H1 (cell line): Measurements from ENCODE around the gene PHOSPHO1. TPM values are rescaled to one million over a fixed set of nuclear protein-coding genes. Genes with fewer than 3 reads are reported as not detected.

Experiments used
- CREB1 ChIP-seq: IDR thresholded peaks from 2 replicates; pipeline ENCODE4 v1.6.1; 2012; ENCODE audit warnings: inconsistent platforms
- HDAC6 ChIP-seq: IDR thresholded peaks from one replicate; pipeline ENCODE4 v1.7.1; 2012; ENCODE audit warnings: low read depth, mild to moderate bottlenecking, inconsistent platforms, low read length, moderate library complexity
- JUN ChIP-seq: IDR thresholded peaks from 2 replicates; pipeline ENCODE4 v1.6.1; 2011; ENCODE audit warnings: low read depth, mild to moderate bottlenecking, improper control_type of control experiment, low read length
- SP4 ChIP-seq: IDR thresholded peaks from 2 replicates; pipeline ENCODE4 v1.6.1; 2012; ENCODE audit warnings: low read length, inconsistent platforms
- ZNF274 ChIP-seq: IDR thresholded peaks from 2 replicates; pipeline ENCODE4 v1.7.0; 2012; ENCODE audit warnings: low read length, borderline replicate concordance; ENCODE audit errors: extremely low read depth
- polyA plus RNA-seq, 7 experiments: library from polyadenylated mRNA; depleted of rRNA in 3 of 7; stranded (reverse) in 5 of 7; unstranded in 2 of 7; fragments of >200 nt in 5 of 7; fragments of 200-250 nt in 2 of 7; gene quantifications; 1 replicate in 5 of 7; 2 replicates in 1 of 7; 4 replicates in 1 of 7; pipeline versions ENCODE4 v1.2.1 to v1.2.3, GENCODE V29; 2011 to 2013; ENCODE audit warnings: missing spikeins in 2 of 7, mixed read lengths in 2 of 7
- total RNA-seq: library from RNA; stranded (reverse); fragmentation: NEBNext Ultra II Directional; extraction: Animal tissue kit (Norgen Biotek cat#: 25700); gene quantifications from 2 replicates; pipeline ENCODE4 v1.2.1, GENCODE V29; 2021

PHOSPHO1 gene
- total and polyA plus RNA-seq, 2 of the 8 experiments (the other 6 are each of a cell fraction or from before 2014, with no cell fraction given), result 0.34 to 0.45 TPM

GRCh38 chr17:49229076-49229804 is 1.3 kb downstream of the PHOSPHO1 start (continued):
- TF ChIP-seq HDAC6, result no peak
- TF ChIP-seq ZNF274, result no peak
- no peak for TF ChIP-seq SP4
- TF ChIP-seq CREB1, result no peak
- TF ChIP-seq JUN, result no peak
